DMS153 treated with DMSO at 0.1 percent for 48 hours (cell line): ENCODE data around the gene P2RY6.
A peak's percentile ranks its signal among the peaks of the same experiment; 100 is the strongest.

Experiments used
- DNase-seq: peaks from one replicate; lab custom pipeline; 2025; ENCODE audit not compliant: unreplicated experiment; lab: John Stamatoyannopoulos, UW

P2RY6 gene

GRCh38 chr11:73331138-73331916 lies 59.2 kb downstream of the P2RY6 start:
- DNase-seq = no peak

- no peak for DNase-seq
Measured at GRCh38 chr11:73333173-73333572, 61.0 kb downstream of the P2RY6 start.

GRCh38 chr11:73333640-73334383 lies 61.7 kb downstream of the P2RY6 start:
- no peak for DNase-seq

- DNase-seq = no peak
Measured at GRCh38 chr11:73334384-73335203, 62.5 kb downstream of the P2RY6 start.

GRCh38 chr11:73335204-73335923 lies 63.2 kb downstream of the P2RY6 start:
- peak; percentile 54 for DNase-seq

- DNase-seq = no peak
Measured at GRCh38 chr11:73337846-73338245, 65.7 kb downstream of the P2RY6 start.

- no peak for DNase-seq
Measured at GRCh38 chr11:73338279-73338678, 66.1 kb downstream of the P2RY6 start.

- no peak for DNase-seq
Measured at GRCh38 chr11:73340164-73340563, 68.0 kb downstream of the P2RY6 start.

- no peak for DNase-seq
Measured at GRCh38 chr11:73342633-73343032, 70.5 kb downstream of the P2RY6 start.

GRCh38 chr11:73343076-73343873 lies 71.1 kb downstream of the P2RY6 start:
- DNase-seq = no peak

GRCh38 chr11:73344191-73344607 lies 72.1 kb downstream of the P2RY6 start:
- no peak for DNase-seq

GRCh38 chr11:73345481-73346160 lies 73.5 kb downstream of the P2RY6 start:
- DNase-seq = no peak

GRCh38 chr11:73346186-73346935 lies 74.2 kb downstream of the P2RY6 start:
- DNase-seq = no peak

- no peak for DNase-seq
Measured at GRCh38 chr11:73347067-73347466, 74.9 kb downstream of the P2RY6 start.
